K562 treated with DMSO at 1 percent for 12 hours (cell line): Measurements from ENCODE around the gene ITM2A. TPM values are rescaled to one million over a fixed set of nuclear protein-coding genes. Genes with fewer than 3 reads are reported as not detected.

Source experiments
- total RNA-seq: library from RNA; unstranded; fragments of 300-600 nt; gene quantifications from 2 replicates; pipeline ENCODE4 v1.2.3, GENCODE V29; 2022; ENCODE audit not compliant: insufficient read depth

Gene ITM2A
- 17.1 and 40.1 TPM in 2 replicates for total RNA-seq

GRCh38 chrX:79366873-79367749, at the start of gene ITM2A:
TSS of gene ITM2A (minus strand) at chrX:79367334. CDS start at chrX:79367215, 119 bp downstream.

Other genes starting within 250 kb of the ITM2A start
- gene GPR174, start 222.6 kb downstream of the ITM2A start, total RNA-seq, result not detected in 2 replicates